Hindlimb muscle (tissue), 1 donor: ENCODE results near the gene SLC9A9. TPM values are rescaled to one million over a fixed set of nuclear protein-coding genes. Genes with fewer than 3 reads are reported as not detected.
A peak's percentile ranks its signal among the peaks of the same experiment; 100 is the strongest.

ENCODE experiments used
- DNase-seq: peaks from one replicate; pipeline ENCODE4 v3.0.0-alpha.2; 2013
- polyA plus RNA-seq: library from polyadenylated mRNA; unstranded; fragments of 120-200 nt; gene quantifications from one replicate; pipeline ENCODE4 v1.2.1, GENCODE V29; 2013; ENCODE audit not compliant: insufficient read length

SLC9A9 gene
- polyA plus RNA-seq, 1 donor: 14.0 TPM

GRCh38 chr3:143840636-143841035, 7.6 kb downstream of the SLC9A9 start:
- DNase-seq: no peak

DNA sequence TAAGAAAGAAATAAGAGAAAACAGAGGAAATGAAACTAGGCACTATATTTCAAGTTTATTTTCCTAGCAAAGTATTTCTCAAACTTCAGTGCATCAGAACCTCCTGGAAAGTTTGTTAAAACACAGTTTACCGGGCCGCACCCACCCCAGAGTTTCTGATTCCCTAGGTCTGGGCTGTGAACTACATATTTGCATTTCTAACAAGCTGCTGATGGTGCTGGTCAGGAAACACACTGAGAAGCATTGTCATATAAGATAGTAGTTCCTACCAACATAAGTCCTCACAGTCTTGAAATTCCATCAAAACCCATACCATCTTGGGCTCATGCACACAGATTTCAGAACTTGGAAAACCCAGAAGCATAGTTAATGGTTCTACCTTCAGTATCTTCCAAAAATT, 8.3 kb downstream of the SLC9A9 start:
- no peak for DNase-seq

DNA sequence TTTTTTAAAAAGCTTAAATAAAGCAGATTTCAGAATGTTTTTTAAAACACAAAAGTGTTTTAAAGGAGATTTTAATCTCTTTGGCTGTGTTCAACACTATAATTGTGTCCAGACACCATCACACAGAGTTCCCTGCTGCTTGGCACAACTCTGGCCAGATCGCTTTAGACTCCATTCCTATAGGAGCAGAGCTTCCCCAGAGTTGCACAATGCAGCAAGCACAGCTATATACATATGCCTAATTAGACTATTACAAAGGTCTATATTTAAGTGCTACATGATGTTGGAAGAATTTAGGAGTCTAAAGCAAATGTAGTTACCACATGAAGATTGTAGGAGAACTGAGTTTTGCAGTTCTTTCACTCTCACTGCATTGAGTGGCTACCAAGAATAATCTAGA, 11.2 kb downstream of the SLC9A9 start:
- DNase-seq: no peak

GRCh38 chr3:143835312-143835711, 13.0 kb downstream of the SLC9A9 start:
- DNase-seq: no peak

- DNase-seq: no peak
Observed at GRCh38 chr3:143832433-143832832, 15.8 kb downstream of the SLC9A9 start.

DNA sequence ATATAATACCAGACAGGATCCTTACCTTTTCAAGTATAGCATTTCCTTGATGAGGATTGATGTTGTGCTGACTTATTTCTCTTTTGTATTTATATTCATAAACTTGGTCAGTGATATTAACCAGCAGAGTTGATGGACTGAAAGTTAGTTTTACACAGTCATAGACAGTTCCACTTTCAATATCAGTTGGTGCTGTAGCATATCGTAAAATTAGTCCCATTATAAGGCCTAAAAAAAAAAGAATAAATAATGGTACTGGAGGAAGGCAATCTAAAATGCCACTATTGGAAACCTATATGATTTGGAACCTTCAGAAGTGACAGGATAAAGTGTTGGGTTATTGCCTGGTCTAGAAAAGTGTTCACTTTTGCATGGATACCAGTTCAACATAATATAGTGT, 16.3 kb downstream of the SLC9A9 start:
- DNase-seq: no peak

DNA sequence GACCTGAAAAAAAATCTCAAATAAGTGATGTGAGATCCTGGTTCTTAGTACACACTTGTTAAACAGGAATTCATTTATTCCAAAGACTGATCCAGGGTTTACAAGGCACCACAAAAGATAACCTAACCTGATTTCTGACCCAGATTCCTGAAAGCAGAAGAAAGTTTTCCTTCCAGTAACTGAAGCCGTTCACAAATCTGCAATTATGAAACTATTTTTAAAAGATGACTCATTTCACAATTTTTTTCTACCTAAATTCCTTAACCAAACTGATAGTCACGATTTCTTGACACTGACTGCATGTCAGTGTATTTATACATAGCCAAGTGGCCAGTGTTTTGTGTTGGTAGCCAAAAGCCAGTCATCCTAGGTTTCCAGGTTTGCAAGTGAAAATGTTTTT, 17.1 kb downstream of the SLC9A9 start:
- DNase-seq: no peak

GRCh38 chr3:143830786-143831185, 17.5 kb downstream of the SLC9A9 start:
- DNase-seq: no peak

DNA sequence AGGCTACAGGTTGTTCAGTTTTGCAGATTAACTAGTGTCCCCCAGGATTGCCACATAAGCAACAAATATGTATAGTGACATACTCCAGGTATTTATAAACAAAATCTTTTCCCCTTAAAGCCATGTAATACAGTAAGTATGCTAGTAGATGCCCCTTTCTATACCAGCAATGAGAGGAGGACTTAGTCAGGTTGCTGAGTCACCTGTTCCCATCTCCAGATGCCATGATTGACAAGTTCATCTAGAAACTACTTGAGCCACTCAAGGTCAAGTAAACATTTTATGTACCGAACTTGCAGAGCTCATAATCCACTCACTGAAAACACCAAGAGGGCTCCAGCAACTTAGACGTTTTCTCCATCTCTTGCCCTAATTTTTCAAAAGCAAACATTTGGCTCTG, 18.2 kb downstream of the SLC9A9 start:
- no peak for DNase-seq

DNA sequence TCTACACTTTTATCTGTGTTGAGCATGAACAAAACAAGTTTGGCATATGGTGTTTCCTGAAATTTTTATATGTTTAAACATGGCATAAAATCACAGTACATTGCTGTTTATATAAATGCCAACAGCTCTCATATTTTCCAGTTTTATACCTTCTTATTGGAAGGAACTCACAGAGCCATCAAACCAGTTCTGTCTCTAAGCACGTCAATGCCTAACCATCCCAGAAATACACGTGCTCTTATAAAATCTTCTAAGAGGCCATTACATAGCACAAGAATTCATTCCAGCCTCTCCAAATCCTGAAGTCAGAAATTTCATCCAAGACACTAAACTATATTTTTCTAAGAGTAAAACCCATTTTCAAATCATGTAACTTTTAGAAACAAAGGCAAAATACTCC, 20.8 kb downstream of the SLC9A9 start:
- DNase-seq: no peak

- no peak for DNase-seq
Observed at GRCh38 chr3:143826296-143826695, 22.0 kb downstream of the SLC9A9 start.

GRCh38 chr3:143825513-143825912, 22.8 kb downstream of the SLC9A9 start:
- no peak for DNase-seq

GRCh38 chr3:143824735-143825385, 23.4 kb downstream of the SLC9A9 start:
- peak; percentile 54 for DNase-seq

DNA sequence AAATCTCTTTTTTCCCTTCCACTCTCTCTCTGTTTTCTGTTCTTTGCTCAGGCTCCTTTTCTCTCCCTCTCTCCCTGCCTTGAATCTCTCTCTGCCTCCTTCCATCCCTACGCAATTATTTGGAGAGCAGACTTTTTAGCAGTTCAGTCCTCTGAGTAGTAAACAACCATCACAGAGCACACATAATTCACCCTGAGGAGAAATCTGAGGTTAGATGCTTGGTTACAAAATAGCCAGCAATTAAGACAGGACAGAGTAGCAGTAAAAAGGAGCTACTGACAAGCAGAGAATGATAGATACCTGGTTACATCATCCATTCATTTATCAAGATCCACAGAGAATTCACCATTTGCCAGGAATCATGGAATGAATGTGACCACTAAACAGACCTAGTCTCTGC, 25.5 kb downstream of the SLC9A9 start:
- DNase-seq: no peak

DNA sequence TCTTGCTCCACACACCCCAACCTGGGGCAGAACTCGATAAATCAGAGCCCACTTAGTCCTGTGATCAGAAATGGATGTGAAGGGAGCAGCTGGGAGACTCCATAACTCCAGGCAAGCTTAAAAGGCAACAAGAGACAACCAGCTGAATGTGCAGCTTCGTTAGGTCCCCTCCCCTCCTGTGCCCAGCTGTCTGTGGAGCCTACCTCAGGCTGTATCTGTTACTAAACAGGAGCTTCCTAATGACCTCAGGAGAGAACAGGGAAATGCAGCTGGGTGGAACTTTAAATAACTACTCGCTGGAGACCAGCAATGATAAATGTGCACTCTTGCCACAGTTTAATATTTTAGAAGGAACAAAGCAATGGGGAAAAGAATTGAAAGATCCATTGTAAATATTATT, 25.9 kb downstream of the SLC9A9 start:
- no peak for DNase-seq

DNA sequence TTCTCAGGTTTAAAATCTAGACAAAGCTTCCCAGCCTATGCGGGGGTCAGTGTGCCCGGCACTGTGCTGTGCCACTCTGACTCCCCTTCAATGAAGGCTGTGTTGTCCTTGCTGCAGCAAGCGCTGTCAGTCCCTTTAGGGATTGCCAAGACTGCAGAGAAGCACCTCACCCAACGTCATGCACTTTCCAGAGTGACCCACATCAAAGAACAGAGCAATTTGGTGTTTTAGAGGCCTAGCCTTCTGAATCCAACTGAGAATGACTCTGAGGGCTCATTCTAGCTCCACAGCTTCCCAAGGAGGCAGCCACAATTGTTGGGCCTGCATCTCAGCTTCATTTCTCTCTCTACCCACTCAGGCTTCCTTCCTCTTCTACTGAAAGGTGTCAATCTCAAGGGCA, 26.4 kb downstream of the SLC9A9 start:
- DNase-seq: no peak

GRCh38 chr3:143820466-143821221, 27.6 kb downstream of the SLC9A9 start:
- no peak for DNase-seq

GRCh38 chr3:143819890-143820289, 28.4 kb downstream of the SLC9A9 start:
- DNase-seq: no peak

DNA sequence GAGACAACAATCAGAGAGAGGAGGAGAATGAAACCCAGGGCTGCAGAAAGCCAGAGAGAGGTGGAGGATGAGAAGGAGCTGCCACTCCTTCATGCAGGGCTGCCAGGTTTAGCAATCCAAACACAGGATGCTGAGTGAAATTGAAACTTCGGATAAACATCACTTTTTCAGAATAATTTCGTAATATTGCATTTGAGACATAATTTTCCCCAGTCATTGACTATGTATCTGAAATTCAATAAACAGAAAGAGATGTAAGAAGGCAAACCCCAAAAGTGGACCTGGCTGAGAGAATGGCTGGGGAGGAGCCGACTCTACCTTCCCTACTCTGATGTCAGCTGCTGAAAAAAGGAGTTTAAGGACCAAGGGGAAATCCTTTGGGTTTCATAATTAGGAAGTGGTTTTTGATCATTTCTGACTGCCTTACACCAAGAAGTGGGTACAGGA, 33.8 kb downstream of the SLC9A9 start:
- no peak for DNase-seq

- no peak for DNase-seq
Observed at GRCh38 chr3:143812481-143812880, 35.8 kb downstream of the SLC9A9 start.

- no peak for DNase-seq
Observed at GRCh38 chr3:143811602-143812001, 36.7 kb downstream of the SLC9A9 start.

DNA sequence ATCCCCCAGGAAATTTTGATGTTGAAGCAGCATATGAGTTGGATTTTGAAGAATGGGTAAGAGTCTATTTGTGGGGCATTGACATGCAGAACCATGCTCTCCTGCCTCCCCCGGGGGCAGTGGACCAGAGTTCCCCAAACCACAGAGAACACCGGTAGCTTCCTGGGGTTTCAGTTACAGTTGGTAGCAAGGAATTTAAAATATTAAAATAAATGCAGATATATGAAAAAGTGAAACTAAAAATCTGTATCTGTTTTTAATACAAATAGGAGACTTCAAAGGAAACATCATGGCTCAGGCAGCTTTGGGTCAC, 37.4 kb downstream of the SLC9A9 start:
- DNase-seq: no peak

- no peak for DNase-seq
Observed at GRCh38 chr3:143810166-143810952, 37.9 kb downstream of the SLC9A9 start.

DNA sequence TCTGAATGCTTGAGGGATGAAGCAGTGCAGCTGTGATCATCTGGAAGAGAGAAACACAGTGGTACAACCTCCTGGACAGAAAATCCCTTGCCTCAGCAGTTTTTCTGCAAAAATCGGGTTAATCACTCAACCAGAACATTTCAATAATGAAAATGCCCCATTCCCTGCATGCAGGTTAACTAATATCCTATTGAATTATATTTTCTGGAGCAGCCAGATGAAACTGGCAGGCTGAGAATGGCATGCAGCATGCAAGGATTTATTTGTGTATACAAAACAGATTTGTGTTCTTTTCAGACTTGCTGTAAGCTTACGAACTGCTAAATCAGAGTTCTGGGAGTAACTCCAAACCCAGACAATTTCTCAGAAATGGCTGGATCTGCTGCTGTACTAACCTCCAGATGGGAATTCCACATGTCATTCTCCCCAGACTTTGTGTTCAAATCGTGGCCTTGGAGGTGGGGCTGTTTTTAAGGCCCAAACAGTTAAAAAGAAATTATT, 39.1 kb downstream of the SLC9A9 start:
- peak; percentile 91 for DNase-seq
